H1 (cell line): ENCODE measurements around the gene LOXL4. TPM values are rescaled to one million over a fixed set of nuclear protein-coding genes. Genes with fewer than 3 reads are reported as not detected.

ENCODE experiments used
- CTCF ChIA-PET: fragments of 300-600 bp; sonication (Branson Sonifier 250); formaldehyde crosslinking; loops from one replicate; lab custom pipeline; 2021; ENCODE audit not compliant: partially characterized antibody; lab: Charles Lee
- POLR2A ChIA-PET: fragments of 300-600 bp; sonication (Branson Sonifier 250); formaldehyde crosslinking; loops from one replicate; lab custom pipeline; 2021; ENCODE audit warnings: inconsistent platforms; ENCODE audit not compliant: partially characterized antibody; lab: Charles Lee
- DNase-seq, 2 experiments: peaks; one replicate each; pipeline versions ENCODE4 v3.0.0 to v3.0.0-alpha.2; 2010 to 2022; ENCODE audit warnings: low spot score in 2 of 2, low read depth in 1 of 2, mixed read lengths in 1 of 2
- FAIRE-seq: peaks from 2 replicates; lab custom pipeline; 2011; peaks lifted over from hg19 to GRCh38; lab: Jason Lieb, UNC
- H2AFZ ChIP-seq: 2 replicates; pipeline ENCODE4 v1.8.1; 2012; ENCODE audit warnings: low read length, inconsistent platforms
- H2AK5ac ChIP-seq: 2 replicates; pipeline ENCODE4 v1.6.1; 2013; ENCODE audit warnings: low read depth, low read length
- H2BK120ac ChIP-seq: replicated peaks from 2 replicates; pipeline ENCODE3; 2013; ENCODE audit warnings: low read depth, low read length, inconsistent platforms
- H2BK12ac ChIP-seq: 2 replicates; pipeline ENCODE4 v1.6.1; 2013; ENCODE audit warnings: low read depth, low read length
- H2BK15ac ChIP-seq: 2 replicates; pipeline ENCODE4 v1.6.1; 2013; ENCODE audit warnings: low read length
- H2BK20ac ChIP-seq: 2 replicates; pipeline ENCODE4 v1.6.1; 2013; ENCODE audit warnings: low read length
- H2BK5ac ChIP-seq: 2 replicates; pipeline ENCODE4 v1.6.1; 2013; ENCODE audit warnings: low read depth, low read length
- H3K14ac ChIP-seq: 2 replicates; pipeline ENCODE4 v1.6.1; 2013; ENCODE audit warnings: inconsistent platforms; ENCODE audit not compliant: insufficient read length
- H3K18ac ChIP-seq: 2 replicates; pipeline ENCODE4 v1.6.1; 2013; ENCODE audit warnings: low read length; ENCODE audit errors: extremely low read depth
- H3K23ac ChIP-seq: 2 replicates; pipeline ENCODE4 v1.6.1; 2013; ENCODE audit warnings: inconsistent platforms; ENCODE audit not compliant: insufficient read length
- H3K23me2 ChIP-seq: 2 replicates; pipeline ENCODE4 v1.6.1; 2013; ENCODE audit warnings: low read depth, low read length
- H3K27ac ChIP-seq: 2 replicates; pipeline ENCODE4 v1.6.1; 2011; ENCODE audit warnings: low read depth, low read length, inconsistent platforms
- H3K27me3 ChIP-seq, 4 experiments: replicated peaks in 1 of 4; 1 replicate in 1 of 4; 2 replicates in 3 of 4; pipeline versions ENCODE4 v1.6.1 to v1.8.1; 2011 to 2013; ENCODE audit warnings: low read length in 3 of 4, mild to moderate bottlenecking in 3 of 4, inconsistent platforms in 2 of 4, mixed read lengths in 2 of 4, moderate library complexity in 1 of 4; ENCODE audit not compliant: control insufficient read depth in 3 of 4, insufficient read depth in 3 of 4; ENCODE audit errors: extremely low read depth in 1 of 4
- H3K36me3 ChIP-seq, 4 experiments: 2 replicates each; pipeline versions ENCODE4 v1.6.1 to v1.8.1; 2011 to 2013; ENCODE audit warnings: mild to moderate bottlenecking in 4 of 4, low read length in 3 of 4, moderate library complexity in 2 of 4, control low read depth in 1 of 4, inconsistent platforms in 1 of 4; ENCODE audit not compliant: insufficient read depth in 4 of 4, control insufficient read depth in 2 of 4
- H3K4ac ChIP-seq: replicated peaks from 2 replicates; pipeline ENCODE3; 2013; ENCODE audit warnings: low read length, low read depth, mixed read lengths, inconsistent platforms; ENCODE audit not compliant: insufficient read length
- H3K4me1 ChIP-seq, 4 experiments: replicated peaks in 1 of 4; 1 replicate in 1 of 4; 2 replicates in 3 of 4; pipeline versions ENCODE4 v1.6.1 to v1.8.1; 2011 to 2013; ENCODE audit warnings: low read length in 3 of 4, inconsistent platforms in 2 of 4, mixed read lengths in 1 of 4; ENCODE audit not compliant: insufficient read depth in 4 of 4, control insufficient read depth in 3 of 4
- H3K4me2 ChIP-seq, 2 experiments: 2 replicates each; pipeline versions ENCODE4 v1.6.1 to v1.8.1; 2011 to 2013; ENCODE audit warnings: low read depth in 2 of 2, low read length in 2 of 2, control low read depth in 1 of 2, inconsistent platforms in 1 of 2, mild to moderate bottlenecking in 1 of 2; ENCODE audit not compliant: insufficient read depth in 1 of 2
- H3K4me3 ChIP-seq, 4 experiments: fragments of 200-600, 300-600 bp in 1 of 4; sonication (generic), shearing (Covaris generic), sonication (Bioruptor Twin) in 1 of 4; 2 replicates each; pipeline versions ENCODE4 v1.5.1 to v1.8.1; 2011 to 2016; ENCODE audit warnings: low read length in 4 of 4, low read depth in 3 of 4, control low read depth in 2 of 4, inconsistent platforms in 2 of 4, mild to moderate bottlenecking in 2 of 4, mixed read lengths in 1 of 4, moderate library complexity in 1 of 4; ENCODE audit not compliant: insufficient read depth in 2 of 4; ENCODE audit errors: extremely low read depth in 1 of 4
- H3K56ac ChIP-seq: replicated peaks from 2 replicates; pipeline ENCODE3; 2013; ENCODE audit warnings: low read depth, mild to moderate bottlenecking, mixed read lengths, low read length, inconsistent platforms; ENCODE audit not compliant: insufficient read length
- H3K79me1 ChIP-seq: 2 replicates; pipeline ENCODE4 v1.6.1; 2013; ENCODE audit warnings: low read depth, low read length, control low read depth
- H3K79me2 ChIP-seq, 2 experiments: 2 replicates each; pipeline versions ENCODE4 v1.6.1 to v1.8.1; 2012 to 2013; ENCODE audit warnings: low read length in 2 of 2, mild to moderate bottlenecking in 2 of 2, inconsistent platforms in 1 of 2; ENCODE audit not compliant: insufficient read depth in 2 of 2, control insufficient read depth in 1 of 2
- H3K9ac ChIP-seq, 4 experiments: replicated peaks in 1 of 4; 1 replicate in 1 of 4; 2 replicates in 3 of 4; pipeline versions ENCODE4 v1.6.1 to v1.8.1; 2011 to 2013; ENCODE audit warnings: low read depth in 3 of 4, low read length in 3 of 4, control low read depth in 2 of 4, mild to moderate bottlenecking in 2 of 4, moderate library complexity in 2 of 4, inconsistent platforms in 1 of 4; ENCODE audit errors: extremely low read depth in 1 of 4
- H3K9me3 ChIP-seq, 2 experiments: 2 replicates each; pipeline versions ENCODE4 v1.6.1 to v1.8.1; 2012 to 2013; ENCODE audit warnings: mild to moderate bottlenecking in 2 of 2, moderate library complexity in 2 of 2, control low read depth in 1 of 2, inconsistent platforms in 1 of 2, low read depth in 1 of 2, low read length in 1 of 2, mixed read lengths in 1 of 2; ENCODE audit not compliant: insufficient read depth in 2 of 2
- H4K20me1 ChIP-seq, 2 experiments: replicated peaks in 1 of 2; 2 replicates each; pipeline versions ENCODE3 to v1.8.1; 2011 to 2013; ENCODE audit warnings: inconsistent platforms in 2 of 2, low read length in 2 of 2, mild to moderate bottlenecking in 1 of 2; ENCODE audit not compliant: insufficient read depth in 2 of 2, control insufficient read depth in 1 of 2
- H4K5ac ChIP-seq: 2 replicates; pipeline ENCODE4 v1.6.1; 2013; ENCODE audit warnings: low read length, low read depth, mixed read lengths, inconsistent platforms; ENCODE audit not compliant: insufficient read length
- H4K8ac ChIP-seq: 2 replicates; pipeline ENCODE4 v1.8.0; 2013; ENCODE audit warnings: mild to moderate bottlenecking, moderate library complexity, low read length, inconsistent platforms; ENCODE audit not compliant: insufficient read depth; ENCODE audit errors: extremely low read depth
- H4K91ac ChIP-seq: replicated peaks from 2 replicates; pipeline ENCODE3; 2013; ENCODE audit warnings: low read length, mixed read lengths, inconsistent platforms; ENCODE audit not compliant: insufficient read length
- ATF2 ChIP-seq: IDR thresholded peaks from 2 replicates; pipeline ENCODE4 v1.6.1; 2012; ENCODE audit warnings: low read length, inconsistent platforms
- CBX8 ChIP-seq: fragments of 300-800, 300-1000 bp; sonication (generic); IDR thresholded peaks from 2 replicates; pipeline ENCODE4 v1.7.1; 2016; ENCODE audit warnings: low read depth, low read length, borderline replicate concordance
- CEBPB ChIP-seq: IDR thresholded peaks from 2 replicates; pipeline ENCODE4 v1.6.1; 2012; ENCODE audit warnings: low read depth, low read length
- CREB1 ChIP-seq: IDR thresholded peaks from 2 replicates; pipeline ENCODE4 v1.6.1; 2012; ENCODE audit warnings: inconsistent platforms
- EGR1 ChIP-seq: IDR thresholded peaks from 2 replicates; pipeline ENCODE4 v1.6.1; 2011; ENCODE audit warnings: low read depth, low read length, borderline replicate concordance
- HDAC6 ChIP-seq: IDR thresholded peaks from one replicate; pipeline ENCODE4 v1.7.1; 2012; ENCODE audit warnings: low read depth, mild to moderate bottlenecking, inconsistent platforms, low read length, moderate library complexity
- KDM1A ChIP-seq: fragments of 200-600, 300-600 bp; sonication (generic); IDR thresholded peaks from 2 replicates; pipeline ENCODE4 v1.7.1; 2016; ENCODE audit warnings: mild to moderate bottlenecking, low read length, borderline replicate concordance
- MAFK ChIP-seq: IDR thresholded peaks from 2 replicates; pipeline ENCODE4 v1.6.1; 2012; ENCODE audit warnings: low read depth, mild to moderate bottlenecking, improper control_type of control experiment, low read length
- POLR2A ChIP-seq, 2 experiments: IDR thresholded peaks; 1 replicate in 1 of 2; 2 replicates in 1 of 2; pipeline ENCODE4 v1.6.1; 2011; ENCODE audit warnings: low read depth in 2 of 2, low read length in 2 of 2, mild to moderate bottlenecking in 2 of 2; ENCODE audit errors: control extremely low read depth in 1 of 2
- RXRA ChIP-seq: IDR thresholded peaks from 2 replicates; pipeline ENCODE4 v1.6.1; 2011; ENCODE audit warnings: low read depth, mild to moderate bottlenecking, low read length, moderate library complexity; ENCODE audit not compliant: insufficient read depth
- SIRT6 ChIP-seq: IDR thresholded peaks from one replicate; pipeline ENCODE4 v1.7.1; 2012; ENCODE audit warnings: low read length, inconsistent platforms
- SP2 ChIP-seq: IDR thresholded peaks from 2 replicates; pipeline ENCODE4 v1.6.1; 2012; ENCODE audit warnings: mild to moderate bottlenecking, low read length, inconsistent platforms
- WGBS, 2 experiments: shearing (Covaris generic) in 1 of 2; methylation state at CpG; one replicate each; pipeline versions ENCODE4 v1.1.6 to v1.1.7; 2013 to 2015; ENCODE audit warnings: low lambda C conversion rate in 2 of 2, mixed read lengths in 2 of 2, inconsistent platforms in 1 of 2, low coverage in 1 of 2, missing lambda C conversion rate in 1 of 2; ENCODE audit not compliant: insufficient replicate concordance in 2 of 2, insufficient coverage in 1 of 2, insufficient read length in 1 of 2; ENCODE audit errors: extremely low coverage in 1 of 2, missing lambda C conversion rate in 1 of 2; 5-methylcytosine and 5-hydroxymethylcytosine counted together
- polyA plus RNA-seq, 7 experiments: library from polyadenylated mRNA; depleted of rRNA in 3 of 7; stranded (reverse) in 5 of 7; unstranded in 2 of 7; fragments of >200 nt in 5 of 7; fragments of 200-250 nt in 2 of 7; gene quantifications; 1 replicate in 5 of 7; 2 replicates in 1 of 7; 4 replicates in 1 of 7; pipeline versions ENCODE4 v1.2.1 to v1.2.3, GENCODE V29; 2011 to 2013; ENCODE audit warnings: missing spikeins in 2 of 7, mixed read lengths in 2 of 7
- total RNA-seq: library from RNA; stranded (reverse); fragmentation: NEBNext Ultra II Directional; extraction: Animal tissue kit (Norgen Biotek cat#: 25700); gene quantifications from 2 replicates; pipeline ENCODE4 v1.2.1, GENCODE V29; 2021

Gene LOXL4
- total and polyA plus RNA-seq, 2 of the 8 experiments (the other 6 are each of a cell fraction or from before 2014, with no cell fraction given) = 0.13 to 0.27 TPM

GRCh38 chr10:98260752-98261151 is 7.2 kb downstream of the LOXL4 start:
- H2BK15ac ChIP-seq = no peak overlapping the region
- 93% methylated on average over 13 of the region's 14 CpGs; no CpG with 5 or more reads in 1 of the 2 experiments for WGBS, 2 experiments
- H3K79me2 ChIP-seq = no peaks in the 10 kb centered on the region
- H3K4me3 ChIP-seq = no peak overlapping the region
- H3K9me3 ChIP-seq = no peaks in the 10 kb centered on the region
- no peak overlapping the region for H3K18ac ChIP-seq
- H2AFZ ChIP-seq = no peak overlapping the region
- H3K27me3 ChIP-seq = no peaks in the 10 kb centered on the region
- H3K27ac ChIP-seq = no peak overlapping the region
- H3K4me1 ChIP-seq = no peaks in the 10 kb centered on the region; a peak in 1 of 7 replicates
- POLR2A ChIA-PET = no interaction called here
- H2BK120ac ChIP-seq = no peak overlapping the region
- H3K14ac ChIP-seq = no peak overlapping the region
- FAIRE-seq = no peak
- no peak for DNase-seq
- H3K9ac ChIP-seq = no peak overlapping the region
- H3K36me3 ChIP-seq = no peaks in the 10 kb centered on the region
- no peak overlapping the region for H3K4me2 ChIP-seq
- peak overlapping the region; percentile 35; the same call in 1 of the 2 replicates for H2BK5ac ChIP-seq
- CTCF ChIA-PET = interaction anchor here (0.5 to 8.3 kb wide), 6 partner anchors 10 to 216 kb away, joined by 4 to 117 read pairs (median 13); no protein-coding TSS in a partner anchor
- H3K56ac ChIP-seq = no peak overlapping the region
- TF ChIP-seq ATF2 (no peak), CREB1 (no peak), EGR1 (no peak), KDM1A (no peak), MAFK (no peak), HDAC6 (no peak), POLR2A (IDR thresholded peaks at IDR 0.05; ENCODE audit: control extremely low read depth in 1 of 2, low read depth in 2 of 2, low read length in 2 of 2) (no peak), CEBPB (no peak), RXRA (no peak), SIRT6 (no peak), SP2 (no peak), CBX8 (no peak)
- no peak overlapping the region for H4K5ac ChIP-seq
- H3K23me2 ChIP-seq = no peaks in the 10 kb centered on the region
- peaks cover 0 to 2% of the 10 kb centered on the region in 2 experiments for H4K20me1 ChIP-seq
- H3K23ac ChIP-seq = no peak overlapping the region
- no peak overlapping the region; the same call in 1 of the 2 replicates for H4K8ac ChIP-seq
- no peak overlapping the region for H2BK20ac ChIP-seq
- H2AK5ac ChIP-seq = no peak overlapping the region
- no peaks in the 10 kb centered on the region for H3K79me1 ChIP-seq
- H2BK12ac ChIP-seq = no peak overlapping the region
- no peak overlapping the region for H4K91ac ChIP-seq
- no peak overlapping the region for H3K4ac ChIP-seq
